Upper lobe of left lung (tissue), 6 donors: Measurements from ENCODE around the gene DCAF8. TPM values are rescaled to one million over a fixed set of nuclear protein-coding genes. Genes with fewer than 3 reads are reported as not detected.

Experiments used
- ATAC-seq, 2 donors: fragments of 200-7000 bp; cut with Tn5 transposase; one replicate each; pipeline ENCODE4 v1.9.1; 2022; ENCODE audit warnings: mild to moderate bottlenecking in 2 of 2, moderate library complexity in 2 of 2; ENCODE audit not compliant: low FRiP score in 2 of 2
- DNase-seq, 2 donors: peaks; one replicate each; pipeline ENCODE4 v3.0.0-alpha.2; 2019 to 2020
- H3K27ac ChIP-seq, 4 donors: fragments of 200-600 bp; sonication (generic); one replicate each; pipeline ENCODE4 v1.5.1; 2016 to 2019
- H3K27me3 ChIP-seq, 4 donors: fragments of 200-600 bp; sonication (generic); one replicate each; pipeline ENCODE4 v1.5.1; 2017 to 2019
- H3K36me3 ChIP-seq, 4 donors: fragments of 200-600 bp; sonication (generic); one replicate each; pipeline ENCODE4 v1.5.1; 2016 to 2019
- H3K4me1 ChIP-seq, 4 donors: fragments of 200-600 bp; sonication (generic); one replicate each; pipeline ENCODE4 v1.5.1; 2018 to 2019
- H3K4me3 ChIP-seq, 4 donors: fragments of 200-600 bp; sonication (generic); one replicate each; pipeline ENCODE4 v1.5.1; 2017 to 2019; ENCODE audit warnings: mild to moderate bottlenecking in 2 of 4, moderate library complexity in 1 of 4
- H3K9me3 ChIP-seq, 4 donors: fragments of 200-600 bp; sonication (generic); one replicate each; pipeline ENCODE4 v1.5.1; 2018 to 2019
- EP300 ChIP-seq, 4 donors: sonication (generic); formaldehyde crosslinking; IDR thresholded peaks; one replicate each; pipeline ENCODE4 v1.5.1; 2017; ENCODE audit warnings: antibody characterized with exemption in 4 of 4, control low read depth in 2 of 4
- POLR2A ChIP-seq, 4 donors: fragments of 450-650 bp; IDR thresholded peaks; one replicate each; pipeline ENCODE4 v1.5.1; 2016 to 2017; ENCODE audit warnings: antibody characterized with exemption in 4 of 4, mild to moderate bottlenecking in 2 of 4
- POLR2AphosphoS5 ChIP-seq, 2 donors: sonication (generic); formaldehyde crosslinking; IDR thresholded peaks; one replicate each; pipeline ENCODE4 v1.5.1; 2017; ENCODE audit warnings: antibody characterized with exemption in 2 of 2
- WGBS, 2 donors: methylation state at CpG; one replicate each; pipeline ENCODE4 v1.1.5; 2017 to 2018; 5-methylcytosine and 5-hydroxymethylcytosine counted together
- total RNA-seq, 6 donors: library from RNA; depleted of rRNA in 4 of 6; stranded (reverse); fragments of >200 nt in 4 of 6; gene quantifications; one replicate each; pipeline versions ENCODE4 v1.1.0 to v1.2.1, GENCODE V29; 2016 to 2021
- TF ChIP-seq, protein P1 (sequence below), 6 experiments: fragments of 450-650 bp in 4 of 6; fragments of 200-600 bp in 2 of 6; sonication (generic) in 2 of 6; IDR thresholded peaks; one replicate each; pipeline ENCODE4 v1.5.1; 2016 to 2019; ENCODE audit warnings: antibody characterized with exemption in 6 of 6
- donor health status: DM: no; HTN: no; CAD: no; lungs with moderate emphysema.
- donor health status: DM: no; HTN: yes; CAD: no; lungs with severe emphysema.

The DCAF8 gene
- total RNA-seq, 6 donors from 2014 or later: 108 to 340 (median 155) TPM

DNA sequence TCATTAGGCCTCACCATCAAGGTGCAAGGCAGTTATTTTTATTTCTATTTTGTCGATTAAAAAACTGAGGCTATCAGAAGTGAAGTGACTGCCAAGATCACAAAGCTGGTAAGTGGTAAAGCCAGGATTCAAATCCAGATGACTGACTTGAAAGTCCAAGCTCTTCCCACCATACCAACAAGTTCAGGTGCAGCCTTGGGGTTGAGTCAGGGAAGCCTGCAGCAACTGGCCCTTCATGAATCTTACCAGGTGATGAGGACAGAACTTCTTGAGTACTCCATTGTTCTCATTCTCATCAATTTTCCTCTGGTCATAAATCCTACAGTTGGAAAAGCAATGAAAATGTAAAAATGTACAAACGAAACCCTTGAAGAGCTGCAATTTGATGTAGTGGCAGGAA, 37.0 kb downstream of the DCAF8 start:
- H3K27me3 ChIP-seq: no peaks in the 10 kb centered on the region
- H3K4me1 ChIP-seq: peaks cover 0 to 10% (median 2%) of the 10 kb centered on the region in 4 donors
- ATAC-seq: no peak
- peaks cover 43 to 97% (median 71%) of the 10 kb centered on the region in 4 donors for H3K36me3 ChIP-seq
- DNase-seq: no peak
- TF ChIP-seq EP300 (IDR thresholded peaks at IDR 0.05): no peak
- no peak for TF ChIP-seq POLR2A (IDR thresholded peaks at IDR 0.05)
- TF ChIP-seq, protein P1, sequence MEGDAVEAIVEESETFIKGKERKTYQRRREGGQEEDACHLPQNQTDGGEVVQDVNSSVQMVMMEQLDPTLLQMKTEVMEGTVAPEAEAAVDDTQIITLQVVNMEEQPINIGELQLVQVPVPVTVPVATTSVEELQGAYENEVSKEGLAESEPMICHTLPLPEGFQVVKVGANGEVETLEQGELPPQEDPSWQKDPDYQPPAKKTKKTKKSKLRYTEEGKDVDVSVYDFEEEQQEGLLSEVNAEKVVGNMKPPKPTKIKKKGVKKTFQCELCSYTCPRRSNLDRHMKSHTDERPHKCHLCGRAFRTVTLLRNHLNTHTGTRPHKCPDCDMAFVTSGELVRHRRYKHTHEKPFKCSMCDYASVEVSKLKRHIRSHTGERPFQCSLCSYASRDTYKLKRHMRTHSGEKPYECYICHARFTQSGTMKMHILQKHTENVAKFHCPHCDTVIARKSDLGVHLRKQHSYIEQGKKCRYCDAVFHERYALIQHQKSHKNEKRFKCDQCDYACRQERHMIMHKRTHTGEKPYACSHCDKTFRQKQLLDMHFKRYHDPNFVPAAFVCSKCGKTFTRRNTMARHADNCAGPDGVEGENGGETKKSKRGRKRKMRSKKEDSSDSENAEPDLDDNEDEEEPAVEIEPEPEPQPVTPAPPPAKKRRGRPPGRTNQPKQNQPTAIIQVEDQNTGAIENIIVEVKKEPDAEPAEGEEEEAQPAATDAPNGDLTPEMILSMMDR (IDR thresholded peaks at IDR 0.05): no peak
- TF ChIP-seq POLR2AphosphoS5 (IDR thresholded peaks at IDR 0.05): no peak
- no peak overlapping the region for H3K4me3 ChIP-seq
- no peaks in the 10 kb centered on the region for H3K9me3 ChIP-seq
- WGBS, 2 donors: 84 to 87% methylated on average over 2 of the region's 2 CpGs
- no peak overlapping the region for H3K27ac ChIP-seq

DNA sequence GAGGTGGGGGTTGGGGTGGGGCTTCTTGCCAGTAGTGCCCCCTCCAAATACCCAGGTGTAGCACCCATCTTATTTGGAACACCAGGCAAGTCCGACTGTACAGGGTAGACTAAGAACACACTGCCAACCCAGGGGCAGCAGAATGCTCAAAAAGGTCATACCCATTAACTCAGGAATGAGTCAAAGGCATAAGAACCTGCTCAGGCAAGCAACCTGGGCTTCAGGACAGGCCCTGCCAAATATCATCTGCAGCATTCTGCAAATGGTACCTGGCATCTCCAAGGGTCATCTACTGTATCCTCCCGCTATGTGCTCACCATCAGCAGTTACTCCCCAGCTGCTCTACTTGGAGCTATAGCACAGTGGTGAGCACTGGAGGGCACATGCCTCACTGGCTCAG, 37.7 kb downstream of the DCAF8 start:
- DNase-seq: no peak
- Histone ChIP-seq H3K9me3 (no peaks in the 10 kb centered on the region), H3K27me3 (no peaks in the 10 kb centered on the region), H3K4me3 (no peak overlapping the region), H3K27ac (no peak overlapping the region), H3K4me1 (peaks cover 0 to 10% (median 4%) of the 10 kb centered on the region in 4 donors), H3K36me3 (peaks cover 39 to 97% (median 68%) of the 10 kb centered on the region in 4 donors)
- TF ChIP-seq, protein P1 (IDR thresholded peaks at IDR 0.05): no peak
- TF ChIP-seq EP300 (IDR thresholded peaks at IDR 0.05): no peak
- TF ChIP-seq POLR2A (IDR thresholded peaks at IDR 0.05): no peak
- TF ChIP-seq POLR2AphosphoS5 (IDR thresholded peaks at IDR 0.05): no peak
- no peak for ATAC-seq
- 92% methylated on average over 1 to 2 of the region's 2 CpGs for WGBS, 2 donors

DNA sequence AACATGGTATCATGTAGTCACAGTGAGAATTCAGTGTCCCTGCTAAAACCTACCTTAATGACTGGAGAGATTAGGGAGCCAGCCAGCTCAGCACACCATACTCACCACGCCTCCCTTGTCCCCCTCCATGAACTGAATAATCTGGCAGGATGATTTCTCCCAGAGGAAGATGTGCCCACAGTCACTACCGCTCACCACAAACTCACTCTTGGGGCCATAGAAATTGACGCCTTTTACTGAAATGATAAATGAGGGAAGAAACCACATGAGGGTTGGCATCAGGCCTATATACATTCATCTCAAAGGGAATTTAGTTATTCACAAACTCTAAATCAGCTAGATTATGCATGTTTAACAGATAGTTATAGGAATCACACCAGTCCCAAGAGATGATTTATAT, 39.8 kb downstream of the DCAF8 start:
- no peaks in the 10 kb centered on the region for H3K27me3 ChIP-seq
- no peaks in the 10 kb centered on the region for H3K9me3 ChIP-seq
- TF ChIP-seq POLR2AphosphoS5 (IDR thresholded peaks at IDR 0.05) (no peak), POLR2A (IDR thresholded peaks at IDR 0.05) (no peak), EP300 (IDR thresholded peaks at IDR 0.05) (no peak)
- TF ChIP-seq, protein P1 (IDR thresholded peaks at IDR 0.05): no peak
- 84 to 88% methylated on average over 3 of the region's 3 CpGs for WGBS, 2 donors
- H3K4me1 ChIP-seq: peaks cover 6 to 26% (median 18%) of the 10 kb centered on the region in 4 donors
- H3K4me3 ChIP-seq: no peak overlapping the region
- ATAC-seq (no peak), DNase-seq (no peak)
- H3K36me3 ChIP-seq: peaks cover 31 to 96% (median 71%) of the 10 kb centered on the region in 4 donors
- no peak overlapping the region for H3K27ac ChIP-seq

DNA sequence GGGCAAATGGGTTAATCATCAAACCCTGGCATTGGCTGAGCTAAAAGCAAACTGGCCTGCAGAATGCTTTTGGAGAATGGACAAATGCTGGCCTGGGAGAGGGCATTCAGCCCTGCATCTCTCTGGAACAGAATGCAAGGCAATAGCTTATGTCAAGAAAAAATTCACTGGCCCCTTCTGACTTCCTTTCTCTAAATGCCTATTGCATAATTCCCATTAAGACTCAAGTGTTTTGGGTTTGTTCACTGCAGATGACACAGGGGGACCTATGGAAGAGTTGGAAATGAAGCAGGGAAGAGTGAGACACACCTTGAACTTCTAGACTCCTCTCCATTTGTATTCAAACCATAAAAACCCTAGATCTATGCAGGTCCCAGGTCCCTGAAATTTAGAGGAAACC, 41.3 kb downstream of the DCAF8 start:
- H3K27ac ChIP-seq: no peak overlapping the region
- no peak for DNase-seq
- TF ChIP-seq EP300 (IDR thresholded peaks at IDR 0.05): no peak
- TF ChIP-seq, protein P1 (IDR thresholded peaks at IDR 0.05): no peak
- no peak for TF ChIP-seq POLR2A (IDR thresholded peaks at IDR 0.05)
- no peak for TF ChIP-seq POLR2AphosphoS5 (IDR thresholded peaks at IDR 0.05)
- H3K36me3 ChIP-seq: peaks cover 38 to 97% (median 80%) of the 10 kb centered on the region in 4 donors
- peaks cover 11 to 33% (median 17%) of the 10 kb centered on the region in 4 donors for H3K4me1 ChIP-seq
- H3K9me3 ChIP-seq: no peaks in the 10 kb centered on the region
- no peaks in the 10 kb centered on the region for H3K27me3 ChIP-seq
- no peak for ATAC-seq
- H3K4me3 ChIP-seq: no peak overlapping the region

DNA sequence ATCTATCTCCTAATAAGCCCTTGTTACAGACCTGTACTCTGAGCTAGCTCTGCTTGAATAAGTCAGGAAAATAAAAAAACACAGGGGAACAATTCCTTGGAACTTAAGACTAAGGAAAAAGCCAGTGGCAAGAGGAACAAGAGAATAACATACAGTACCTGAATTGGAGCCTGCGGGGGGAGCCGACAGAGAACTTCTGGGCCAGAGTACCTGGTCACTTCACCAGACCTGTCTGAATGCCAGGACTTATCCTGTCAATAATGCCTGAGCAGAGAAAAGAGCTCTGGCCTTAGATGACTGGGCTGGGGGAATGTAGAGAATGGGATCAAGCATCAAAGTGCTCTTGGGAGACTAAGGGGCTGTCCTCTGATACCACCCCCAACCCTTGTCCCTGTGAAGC, 42.0 kb downstream of the DCAF8 start:
- DNase-seq (no peak), ATAC-seq (no peak)
- Histone ChIP-seq H3K4me3 (no peak overlapping the region), H3K36me3 (peaks cover 37 to 97% (median 82%) of the 10 kb centered on the region in 4 donors), H3K27ac (peak overlapping the region in 1 of 4 donors; percentile 65), H3K4me1 (peaks cover 11 to 33% (median 17%) of the 10 kb centered on the region in 4 donors), H3K27me3 (no peaks in the 10 kb centered on the region), H3K9me3 (no peaks in the 10 kb centered on the region)
- 78 to 82% methylated on average over 2 of the region's 2 CpGs for whole genome bisulfite sequencing, 2 donors
- no peak for TF ChIP-seq POLR2AphosphoS5 (IDR thresholded peaks at IDR 0.05)
